NCI-H345 (cell line): ENCODE measurements around the gene HOXC12.

Experiments used
- DNase-seq: peaks from one replicate; lab custom pipeline; 2025; lab: John Stamatoyannopoulos, UW

The HOXC12 gene, protein sequence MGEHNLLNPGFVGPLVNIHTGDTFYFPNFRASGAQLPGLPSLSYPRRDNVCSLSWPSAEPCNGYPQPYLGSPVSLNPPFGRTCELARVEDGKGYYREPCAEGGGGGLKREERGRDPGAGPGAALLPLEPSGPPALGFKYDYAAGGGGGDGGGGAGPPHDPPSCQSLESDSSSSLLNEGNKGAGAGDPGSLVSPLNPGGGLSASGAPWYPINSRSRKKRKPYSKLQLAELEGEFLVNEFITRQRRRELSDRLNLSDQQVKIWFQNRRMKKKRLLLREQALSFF

DNA sequence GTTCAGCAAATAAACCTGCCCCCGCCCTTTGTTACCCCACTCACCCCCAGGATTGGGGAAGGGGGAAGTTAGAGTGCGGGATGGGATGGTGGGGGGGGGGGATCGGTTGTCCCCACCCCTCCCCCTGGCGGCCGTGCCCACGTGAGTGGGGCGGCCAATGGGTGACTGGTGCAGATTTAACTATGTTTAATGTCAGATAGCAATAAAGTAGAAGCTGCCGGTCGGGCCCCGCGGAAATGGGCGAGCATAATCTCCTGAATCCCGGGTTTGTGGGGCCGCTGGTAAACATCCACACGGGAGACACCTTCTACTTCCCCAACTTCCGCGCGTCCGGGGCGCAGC, at the start of gene HOXC12:
Gene HOXC12, plus strand, starts transcription at position 210 of the 342 bp plus-strand sequence. Its CDS starts 27 bp downstream, at position 237.
- no peak for DNase-seq

DNA sequence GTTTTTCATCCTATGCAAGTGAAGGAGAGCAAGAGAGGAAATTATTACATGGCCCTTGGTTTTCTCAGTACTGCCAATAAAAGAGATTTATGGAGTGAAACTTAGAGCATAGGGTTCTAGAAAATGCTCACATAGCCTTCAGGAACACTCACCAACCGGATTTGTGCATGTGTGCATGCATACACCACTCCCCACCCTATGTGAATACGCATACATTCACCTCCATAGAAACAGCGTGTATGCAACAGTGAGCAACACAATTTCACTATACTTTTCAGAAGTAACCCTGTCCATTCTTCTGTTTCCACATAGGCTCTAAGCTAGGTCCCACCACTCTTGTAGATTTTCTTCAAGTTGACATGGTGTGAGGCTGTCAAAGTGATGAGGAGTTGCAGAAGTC, 47.6 kb upstream of the HOXC12 start:
- no peak for DNase-seq

DNA sequence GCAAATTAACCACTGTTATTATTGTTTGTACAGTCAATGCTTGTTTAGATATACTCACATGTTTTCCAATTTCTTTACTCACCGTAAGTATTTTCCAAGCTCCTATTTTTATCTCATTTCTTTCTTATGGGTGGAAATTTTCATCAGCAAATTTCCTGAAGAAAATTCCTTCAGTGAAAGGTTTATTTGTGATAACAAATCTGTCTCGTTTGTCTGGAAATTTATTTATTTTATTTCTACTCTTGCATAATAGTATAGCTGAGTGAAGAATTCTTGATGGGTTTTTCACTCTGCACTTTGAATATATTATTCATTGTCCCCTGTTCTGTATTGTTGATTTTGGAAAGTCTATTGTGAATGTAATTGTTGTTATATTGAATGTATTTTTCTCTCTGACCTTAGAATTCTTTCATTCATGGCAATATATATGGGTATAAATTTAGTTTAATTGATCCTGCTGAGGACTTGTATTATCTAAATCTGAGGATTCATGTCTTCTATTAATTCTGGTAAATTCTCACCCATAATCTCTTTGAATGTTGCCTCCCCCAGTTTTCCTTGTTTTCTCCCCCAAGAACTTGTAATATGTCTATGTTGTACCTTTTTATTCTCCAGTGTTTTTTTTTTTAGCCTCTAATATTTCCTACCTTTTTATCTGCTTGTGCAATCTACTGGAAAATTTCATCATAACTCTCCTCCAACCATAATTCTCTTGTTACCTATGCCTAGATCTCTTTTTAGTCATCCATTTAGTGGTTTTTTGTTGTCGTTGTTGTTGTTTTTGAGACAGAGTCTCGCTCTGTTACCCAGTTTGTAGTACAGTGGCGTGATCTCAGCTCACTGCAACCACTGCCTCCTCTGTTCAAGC, 37.7 kb upstream of the HOXC12 start:
- DNase-seq: no peak

DNA sequence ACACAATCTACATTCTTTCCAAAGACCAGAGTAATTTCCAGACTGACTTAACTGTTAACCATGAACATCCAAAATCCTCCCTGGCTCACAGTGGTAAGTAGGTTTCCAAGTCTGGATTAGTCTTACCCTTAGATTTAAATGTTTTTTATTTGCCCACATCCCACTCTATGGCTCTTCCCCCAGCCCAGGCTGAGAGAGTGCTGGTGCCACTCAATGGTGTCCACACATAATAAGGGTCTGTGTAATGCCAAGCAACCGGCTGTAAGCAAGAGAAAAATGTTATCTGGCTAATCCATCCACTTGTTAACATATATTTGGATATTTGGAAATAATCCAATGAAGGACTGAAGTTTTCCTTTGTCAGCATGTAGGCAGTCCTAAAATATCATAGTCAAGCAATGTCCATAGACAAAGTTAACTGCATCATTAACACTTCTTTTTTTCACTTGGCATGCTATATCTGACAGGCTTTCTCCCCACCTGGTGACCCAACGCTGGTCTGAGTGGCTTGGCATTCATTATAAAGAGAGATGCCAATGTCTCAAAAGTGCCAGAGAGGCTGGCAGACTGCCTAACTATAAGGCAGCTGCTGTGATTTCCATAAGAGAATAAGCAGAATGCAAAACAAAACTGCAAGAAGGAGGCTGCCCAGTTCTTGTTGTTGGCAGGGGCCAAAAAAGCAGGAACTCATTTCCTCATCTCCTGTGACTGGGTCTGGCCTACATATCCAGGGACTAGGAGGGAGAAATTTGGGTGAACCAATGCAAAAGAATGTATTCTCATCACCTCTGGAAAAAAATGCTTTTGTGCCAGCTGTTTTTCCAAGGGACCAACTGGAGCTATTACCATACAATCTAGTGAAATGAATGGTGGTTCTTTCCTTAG, 29.9 kb upstream of the HOXC12 start:
- DNase-seq: no peak

DNA sequence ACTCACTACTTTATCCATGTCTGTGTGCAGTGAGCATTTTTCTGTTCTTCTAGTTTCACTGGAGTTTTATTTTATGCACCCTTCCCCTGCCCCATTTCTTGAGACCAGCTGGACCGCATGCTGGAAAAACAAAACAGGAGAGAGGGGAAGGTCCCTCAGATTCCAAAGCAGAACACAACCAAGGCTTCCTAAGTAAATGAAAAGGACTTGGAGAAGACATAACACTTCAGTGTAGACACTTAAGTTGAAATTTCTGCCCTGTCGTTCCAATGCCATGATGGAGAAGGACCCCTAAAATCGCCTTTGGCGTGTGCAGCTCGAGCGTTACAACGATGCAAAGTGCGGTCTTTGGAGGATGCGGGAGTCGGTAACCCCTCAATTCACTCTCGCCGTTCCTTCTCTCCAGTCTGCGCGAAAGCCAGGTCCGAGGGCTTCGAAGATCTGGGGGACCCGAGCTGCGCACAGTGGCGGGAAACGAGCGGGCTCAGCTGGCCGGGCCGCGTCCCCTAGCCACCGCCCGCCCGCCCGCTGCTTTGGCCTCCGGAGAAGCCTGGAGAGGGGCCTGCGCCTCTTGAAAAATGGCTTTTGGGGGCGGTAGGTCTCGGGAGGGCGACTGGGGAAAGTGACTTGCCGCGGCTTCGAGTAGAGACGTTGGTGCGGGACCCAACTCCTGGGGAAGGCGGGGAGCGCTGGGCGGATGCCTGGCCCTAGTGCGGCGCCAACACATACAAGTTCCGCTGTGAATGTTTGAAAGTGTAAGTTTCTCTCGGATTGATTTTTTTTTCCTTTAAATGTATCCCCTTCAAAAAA, 27.3 kb upstream of the HOXC12 start:
- DNase-seq: no peak

DNA sequence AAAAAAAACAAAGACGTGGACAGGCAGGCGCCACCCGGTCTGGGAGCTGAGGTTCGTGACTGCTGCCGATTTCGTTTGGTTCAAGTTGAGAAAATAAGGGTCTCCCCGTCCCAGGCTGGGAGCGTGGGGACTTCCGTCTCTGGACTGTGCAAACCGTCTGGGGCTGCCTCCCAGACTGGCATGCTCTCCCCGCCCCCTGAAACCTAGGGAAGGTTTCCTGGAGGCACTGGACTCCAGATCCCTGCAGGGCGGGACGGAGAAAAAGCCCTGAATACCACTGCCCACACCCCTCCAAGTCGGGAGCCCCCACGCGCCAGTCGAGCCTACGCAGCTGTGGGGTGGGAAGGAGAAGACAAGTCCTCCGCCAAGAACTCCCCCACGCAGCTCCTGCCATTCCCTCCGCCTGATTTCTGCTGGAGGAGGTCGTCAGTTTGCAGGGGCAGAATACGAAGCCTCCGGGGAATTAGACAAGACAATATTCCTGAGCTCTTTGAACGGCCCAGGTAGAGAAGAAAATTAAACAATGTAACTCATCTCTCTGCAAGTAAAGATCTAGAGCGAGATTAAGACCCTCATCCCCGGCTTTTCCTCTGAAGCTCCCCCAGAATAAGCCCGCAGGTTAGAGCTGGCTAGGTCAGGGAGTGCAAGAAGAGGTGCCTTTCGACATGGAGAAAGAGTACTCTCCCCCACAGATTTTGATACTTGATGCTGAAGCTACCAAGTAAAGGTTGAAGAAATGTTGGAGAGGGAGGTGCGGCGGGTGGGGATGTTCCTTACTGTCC, 26.5 kb upstream of the HOXC12 start:
- no peak for DNase-seq

DNA sequence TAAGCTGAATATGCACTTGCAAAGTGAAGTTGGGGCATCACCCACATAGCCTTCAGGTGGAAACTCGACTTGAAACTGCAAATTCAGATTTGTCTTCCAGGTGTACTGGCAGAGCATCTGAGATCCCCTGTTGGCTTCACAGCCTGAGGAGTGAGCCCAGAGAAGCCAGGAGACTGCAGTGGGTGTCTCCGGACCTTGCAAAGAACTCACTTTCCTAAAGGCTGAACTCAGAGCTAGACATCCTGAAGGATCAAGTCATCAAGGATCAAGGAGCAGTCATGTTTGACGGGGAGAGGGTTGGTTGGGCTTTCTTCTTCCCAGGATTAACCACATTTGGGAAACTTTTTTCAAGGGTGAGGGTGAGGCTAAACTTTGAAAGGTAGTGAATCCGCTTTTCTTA, 25.2 kb upstream of the HOXC12 start:
- no peak for DNase-seq

DNA sequence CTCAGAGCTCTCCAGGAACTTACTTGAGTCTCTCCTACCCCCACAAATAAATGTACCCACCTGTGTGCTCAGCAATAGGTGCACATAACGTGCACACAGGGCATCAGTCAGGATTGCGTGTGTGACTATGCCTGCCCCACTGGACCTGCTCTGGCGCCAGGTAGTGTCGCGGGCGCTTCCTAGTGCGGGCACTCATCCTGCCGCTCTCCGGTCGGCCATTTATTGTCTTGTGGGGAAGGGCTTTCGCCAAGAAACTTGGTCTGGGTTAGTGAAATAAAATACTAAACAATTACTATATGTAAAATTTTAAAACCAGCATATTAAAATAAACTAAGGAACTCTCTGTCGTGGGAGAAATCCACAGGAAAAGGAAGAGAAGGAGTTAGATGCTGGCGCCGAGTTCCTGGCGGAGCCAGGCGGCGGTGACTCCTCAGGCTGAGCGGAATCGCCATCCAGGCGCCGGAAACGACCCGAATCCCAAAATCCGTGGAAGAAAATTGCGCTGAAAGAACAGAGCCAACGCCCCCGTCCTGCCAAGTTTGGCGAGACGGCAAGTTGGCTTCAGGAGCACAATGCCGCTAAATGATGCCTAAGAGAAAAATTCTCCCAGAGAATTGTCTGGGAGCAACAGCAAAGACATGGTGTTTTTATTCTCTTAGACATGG, 24.0 kb upstream of the HOXC12 start:
- no peak for DNase-seq

DNA sequence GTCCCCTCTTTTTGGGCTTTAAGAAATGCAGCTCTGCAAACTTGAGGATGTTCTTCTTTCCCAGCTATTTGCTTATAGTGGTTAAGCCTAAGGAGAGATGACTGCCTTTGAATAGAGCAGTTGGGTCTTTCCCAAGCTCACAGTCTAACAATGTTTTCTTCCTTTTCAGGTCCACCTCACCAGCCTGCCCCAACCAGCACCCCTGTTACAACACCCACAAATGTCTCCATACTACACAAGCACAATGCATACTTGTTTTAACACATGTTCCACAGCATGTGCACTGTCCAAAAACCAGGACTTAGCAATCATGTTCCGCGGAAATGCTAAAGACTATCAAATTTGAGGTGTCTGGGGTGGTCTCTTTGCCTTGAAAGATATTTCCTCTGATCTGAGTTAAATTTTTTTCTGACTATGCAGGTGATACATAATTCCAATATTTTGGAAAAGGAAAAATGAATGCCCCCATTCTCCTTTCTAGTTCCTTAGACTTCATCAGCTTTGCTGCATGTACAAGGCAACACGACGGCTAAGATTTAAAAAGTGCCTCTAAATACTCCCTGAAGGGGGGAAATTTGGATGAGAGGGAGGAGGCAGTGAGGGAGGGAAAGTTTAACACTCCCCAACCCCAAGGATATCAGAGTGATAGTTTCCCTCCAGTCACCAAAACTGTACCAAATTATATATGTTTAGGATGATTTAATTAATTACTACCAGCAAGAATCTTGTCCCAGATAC, 22.7 kb upstream of the HOXC12 start:
- no peak for DNase-seq

DNA sequence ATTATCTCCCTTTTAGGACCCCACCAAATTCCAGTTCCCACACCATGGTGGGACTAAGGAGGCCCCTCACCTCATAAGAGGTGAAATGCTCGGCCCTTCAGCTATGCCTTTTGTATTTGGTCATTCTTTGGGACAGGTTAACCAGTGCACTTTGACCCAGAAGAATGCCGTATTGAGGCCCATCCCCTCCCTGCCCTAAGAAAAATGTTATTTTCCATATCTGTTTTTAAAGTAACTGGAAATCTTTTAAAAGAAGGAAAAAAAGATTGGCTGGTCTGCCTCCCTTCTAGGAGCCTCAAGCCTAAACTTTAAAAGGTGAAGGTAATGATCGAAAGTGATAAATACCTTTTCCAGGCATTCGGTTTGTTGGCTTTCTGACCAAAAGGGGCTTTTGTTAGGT, 21.8 kb upstream of the HOXC12 start:
- DNase-seq: no peak

DNA sequence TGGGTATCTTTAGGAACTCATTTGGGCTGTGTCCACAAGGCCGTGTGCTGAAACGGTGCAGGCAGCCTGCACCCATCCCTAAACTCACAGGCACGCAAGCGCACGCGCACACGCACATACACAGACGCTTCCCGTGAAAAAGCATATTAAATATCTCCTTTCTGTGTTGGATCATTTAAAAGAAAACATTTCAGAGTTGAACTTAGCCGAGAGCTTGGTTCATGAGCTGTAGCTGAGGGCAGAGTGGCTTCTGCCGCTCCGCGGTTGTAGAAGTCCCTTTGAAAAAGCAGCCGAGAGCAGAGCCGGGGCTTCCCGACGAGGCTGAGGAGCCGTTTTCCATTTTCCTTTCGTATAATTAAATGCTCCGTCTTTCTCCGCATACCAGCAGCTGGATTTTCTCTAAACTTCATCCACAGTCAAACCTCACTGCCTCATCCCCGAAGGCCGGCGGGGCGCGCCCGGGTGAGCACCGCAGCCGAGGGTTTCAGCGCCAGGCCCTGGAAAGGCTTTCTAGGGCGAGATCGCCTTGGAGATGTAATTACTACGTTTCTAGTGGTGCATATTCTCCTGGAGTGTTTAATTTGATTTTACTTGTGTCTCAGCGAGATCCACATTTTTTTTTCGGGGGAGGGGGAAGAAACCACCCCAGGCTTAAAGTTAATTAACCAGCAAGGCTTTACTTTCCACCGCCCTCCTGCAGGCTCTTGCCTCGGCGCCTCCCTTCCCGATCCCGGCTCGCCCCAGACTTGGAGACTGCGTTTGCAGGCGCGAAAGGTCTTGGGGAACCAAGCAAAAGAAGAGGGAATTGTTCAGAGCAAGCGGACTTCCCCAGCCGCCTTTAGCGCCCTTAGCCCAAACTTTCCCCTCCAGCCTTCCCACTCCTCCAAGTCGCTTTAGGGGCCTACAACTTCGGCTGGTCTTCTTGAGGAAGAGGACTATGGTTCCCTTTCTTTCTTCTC, 19.0 kb upstream of the HOXC12 start:
- no peak for DNase-seq

DNA sequence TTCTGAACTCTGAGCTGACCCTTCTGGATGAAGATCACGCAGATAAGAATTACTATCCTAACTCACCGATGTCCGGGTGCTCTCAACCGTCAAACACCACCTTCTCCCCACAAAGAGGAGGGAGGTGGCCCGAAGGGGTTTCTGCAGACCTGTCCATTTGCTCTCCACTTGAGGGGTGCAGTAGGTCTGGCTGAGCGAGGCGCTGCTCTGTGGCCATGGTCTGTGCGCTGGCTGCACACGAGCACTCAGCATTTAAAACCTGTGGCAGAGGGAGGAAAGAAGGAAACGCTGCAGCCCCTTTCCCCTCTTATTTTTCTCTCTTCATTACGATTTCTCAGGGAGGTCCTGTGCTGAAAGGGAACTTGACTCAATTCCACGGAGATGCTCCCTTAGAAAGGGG, 17.6 kb upstream of the HOXC12 start:
- DNase-seq: no peak

DNA sequence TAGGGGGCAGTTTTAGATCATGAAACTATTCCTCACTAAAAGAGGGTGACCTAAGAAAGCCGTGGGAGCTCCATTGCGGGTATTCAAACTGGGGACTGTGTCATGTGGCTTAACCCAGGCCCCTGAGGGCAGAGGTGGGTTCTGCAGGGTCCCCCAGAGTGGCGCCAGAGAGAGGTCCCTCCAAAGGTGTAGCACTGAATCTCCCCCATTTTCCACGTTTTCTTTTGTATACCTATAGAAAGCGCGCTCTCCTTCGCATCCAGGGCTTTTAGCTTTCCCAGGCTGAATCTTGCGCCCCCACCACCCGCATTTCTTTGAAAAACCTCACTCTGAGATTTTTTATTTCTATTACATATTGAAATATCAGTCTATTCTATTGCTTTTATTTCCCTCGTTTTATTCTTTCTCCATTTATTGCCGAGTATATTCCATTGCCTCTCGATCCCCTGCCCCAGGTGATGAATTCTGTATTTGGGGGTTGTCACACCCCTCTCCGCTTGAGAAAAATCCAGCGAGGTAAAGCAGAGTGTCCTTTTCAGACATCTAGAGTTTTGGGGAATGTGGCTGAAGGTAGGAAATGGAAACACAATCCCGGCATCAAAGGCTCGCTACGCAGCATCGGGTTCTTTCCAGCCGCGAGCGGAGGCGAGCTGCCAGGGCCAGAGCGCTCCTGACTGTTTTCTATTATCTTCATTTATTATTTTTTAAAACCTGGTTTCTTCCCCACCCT, 16.9 kb upstream of the HOXC12 start:
- DNase-seq: no peak

DNA sequence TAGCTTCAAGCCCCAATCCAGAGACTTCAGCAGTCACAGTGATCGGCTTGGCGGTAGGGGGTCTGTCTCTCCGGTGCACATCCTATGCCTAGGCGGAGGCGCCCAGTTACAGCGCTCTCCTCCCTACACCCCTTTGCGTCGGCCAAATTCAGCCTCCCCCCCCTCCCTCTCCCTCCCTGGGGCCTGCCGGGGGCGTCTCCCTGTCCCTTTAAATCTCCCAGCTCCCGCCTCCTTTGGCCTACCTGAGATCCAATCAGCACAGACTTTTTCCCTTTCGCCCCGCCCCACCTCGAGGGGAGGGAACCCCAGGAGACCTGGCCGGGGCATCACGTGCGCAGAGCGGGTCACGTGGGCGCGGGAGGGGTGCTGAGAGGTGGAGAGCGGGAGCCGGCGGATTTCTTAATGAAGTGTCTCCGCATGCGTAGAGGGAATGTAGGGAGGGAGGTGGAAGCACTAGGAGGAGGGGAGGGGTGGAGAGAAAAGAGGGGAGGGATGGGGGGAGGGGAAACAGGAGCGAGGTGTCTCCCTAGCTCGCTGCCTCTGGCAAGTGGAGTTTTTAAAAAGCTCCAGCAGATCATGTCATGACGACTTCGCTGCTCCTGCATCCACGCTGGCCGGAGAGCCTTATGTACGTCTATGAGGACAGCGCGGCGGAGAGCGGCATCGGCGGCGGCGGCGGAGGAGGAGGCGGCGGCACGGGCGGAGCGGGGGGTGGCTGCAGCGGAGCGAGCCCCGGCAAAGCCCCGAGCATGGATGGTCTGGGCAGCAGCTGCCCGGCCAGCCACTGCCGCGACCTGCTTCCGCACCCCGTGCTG, 16.2 kb upstream of the HOXC12 start, which contains the start of gene HOXC13:
Gene HOXC13, plus strand, starts transcription at position 506 of the 815 bp plus-strand sequence. Its CDS starts 76 bp downstream, at position 582.
- DNase-seq: peak; percentile 99

DNA sequence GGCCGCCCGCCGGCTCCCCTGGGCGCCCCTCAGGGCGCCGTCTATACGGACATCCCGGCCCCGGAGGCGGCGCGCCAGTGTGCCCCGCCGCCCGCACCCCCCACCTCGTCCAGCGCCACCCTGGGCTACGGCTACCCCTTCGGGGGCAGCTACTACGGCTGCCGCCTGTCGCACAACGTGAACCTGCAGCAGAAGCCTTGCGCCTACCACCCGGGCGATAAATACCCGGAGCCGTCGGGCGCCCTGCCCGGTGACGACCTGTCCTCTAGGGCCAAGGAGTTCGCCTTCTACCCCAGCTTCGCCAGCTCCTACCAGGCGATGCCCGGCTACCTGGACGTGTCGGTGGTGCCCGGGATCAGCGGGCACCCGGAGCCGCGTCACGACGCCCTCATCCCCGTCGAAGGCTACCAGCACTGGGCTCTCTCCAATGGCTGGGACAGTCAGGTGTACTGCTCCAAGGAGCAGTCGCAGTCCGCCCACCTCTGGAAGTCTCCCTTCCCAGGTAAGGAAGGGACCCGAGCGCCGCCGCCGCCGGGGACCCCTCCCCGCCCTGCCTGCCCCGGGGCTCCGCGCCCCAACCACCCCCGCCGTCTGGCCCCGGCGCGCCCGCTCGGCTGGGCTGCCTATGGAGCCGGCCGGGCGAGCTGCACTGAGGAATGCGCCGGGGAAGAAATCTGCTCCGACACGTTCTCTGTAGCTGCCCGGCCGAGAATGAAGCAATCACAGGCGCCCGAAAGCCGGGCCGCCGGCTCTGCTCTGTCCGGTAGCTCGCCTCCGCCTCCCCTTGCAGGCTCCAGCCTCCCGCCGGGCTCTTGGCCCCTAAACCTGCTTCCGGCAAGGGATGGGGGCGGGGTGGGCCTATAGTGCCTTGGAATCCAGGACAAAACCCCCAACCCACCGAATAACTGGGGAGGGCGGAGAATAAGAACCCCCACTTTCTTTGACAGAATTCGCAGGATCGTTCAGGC, 15.3 kb upstream of the HOXC12 start:
- DNase-seq: peak; percentile 14
